GM19099 (cell line): ENCODE data around the gene ATXN7.

ENCODE experiments used
- POLR2A ChIP-seq: IDR thresholded peaks from 3 replicates; pipeline ENCODE4 v1.6.1; 2011; ENCODE audit warnings: low read depth; ENCODE audit not compliant: insufficient read length; ENCODE audit errors: extremely low read depth

Gene ATXN7

DNA sequence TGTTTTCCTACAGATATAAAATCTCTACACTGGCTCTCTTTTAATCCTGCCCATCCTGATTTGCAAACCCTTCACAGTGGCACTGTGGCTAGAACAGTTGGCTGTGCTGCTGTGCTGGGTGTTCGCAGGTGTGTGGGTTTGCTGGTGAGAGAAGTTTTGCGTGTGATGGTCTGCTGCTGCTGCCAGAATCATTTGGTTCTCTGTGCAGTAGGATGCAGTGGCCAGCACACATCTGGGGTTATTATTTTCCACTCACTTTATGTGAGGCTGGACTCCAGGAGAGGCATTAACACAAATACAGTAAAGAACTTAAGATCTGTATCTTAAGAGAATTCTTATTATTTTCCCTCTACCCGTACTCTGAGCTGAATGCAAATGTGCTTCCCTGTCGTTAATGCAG lies 175.7 kb downstream of the ATXN7 start:
- no peak for TF ChIP-seq POLR2A

DNA sequence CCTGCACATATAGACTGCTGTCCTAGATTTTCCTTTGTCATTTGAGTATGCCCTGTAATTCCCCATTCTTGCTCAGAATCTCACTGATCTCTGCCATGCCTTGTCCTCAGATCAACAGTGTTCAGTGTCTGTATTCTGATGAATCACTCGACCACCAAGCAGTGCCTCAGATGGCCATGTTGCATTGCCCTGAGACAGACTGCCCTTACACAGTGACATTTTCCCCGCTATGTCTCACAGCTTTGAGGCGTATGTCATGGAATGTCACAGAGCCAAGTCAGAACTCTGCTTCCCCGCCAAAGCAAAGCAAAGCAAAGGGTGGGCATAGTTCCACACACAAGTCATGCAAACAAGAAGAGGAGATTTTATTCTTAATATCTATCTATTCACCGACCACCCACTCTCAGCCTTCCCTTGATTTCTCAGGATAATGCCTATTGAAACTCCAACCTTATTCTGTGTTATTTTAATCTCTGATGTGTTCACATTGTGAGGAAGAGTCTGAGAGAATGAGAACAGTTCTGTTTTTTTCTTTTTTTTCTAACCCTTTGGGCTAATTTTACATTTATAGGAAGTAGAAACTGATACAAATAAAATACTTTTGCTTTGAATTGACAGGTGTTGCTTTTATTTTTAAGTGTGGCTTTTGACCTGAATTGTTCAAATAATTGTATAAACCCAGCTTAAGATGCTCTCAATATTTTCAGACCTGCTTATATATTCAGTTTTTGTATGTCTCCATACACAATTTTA lies 176.5 kb downstream of the ATXN7 start:
- no peak for TF ChIP-seq POLR2A

DNA sequence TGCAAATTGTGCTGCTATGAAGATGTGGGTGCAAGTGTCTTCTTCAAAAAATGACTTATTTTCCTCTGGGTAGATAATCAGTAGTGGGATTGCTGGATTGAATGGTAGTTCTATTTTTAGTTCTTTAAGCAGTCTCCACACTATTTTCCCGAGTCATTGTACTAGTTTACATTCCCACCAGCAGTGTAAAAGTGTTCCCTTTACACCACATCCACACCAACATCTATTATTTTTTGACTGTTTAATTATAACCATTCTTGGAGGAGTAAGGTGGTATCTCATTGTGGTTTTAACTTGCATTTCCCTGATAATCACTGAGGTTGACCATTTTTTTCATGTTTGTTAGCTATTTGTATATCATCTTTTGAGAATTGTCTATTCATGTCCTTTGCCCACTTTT lies 179.3 kb downstream of the ATXN7 start:
- no peak for TF ChIP-seq POLR2A

DNA sequence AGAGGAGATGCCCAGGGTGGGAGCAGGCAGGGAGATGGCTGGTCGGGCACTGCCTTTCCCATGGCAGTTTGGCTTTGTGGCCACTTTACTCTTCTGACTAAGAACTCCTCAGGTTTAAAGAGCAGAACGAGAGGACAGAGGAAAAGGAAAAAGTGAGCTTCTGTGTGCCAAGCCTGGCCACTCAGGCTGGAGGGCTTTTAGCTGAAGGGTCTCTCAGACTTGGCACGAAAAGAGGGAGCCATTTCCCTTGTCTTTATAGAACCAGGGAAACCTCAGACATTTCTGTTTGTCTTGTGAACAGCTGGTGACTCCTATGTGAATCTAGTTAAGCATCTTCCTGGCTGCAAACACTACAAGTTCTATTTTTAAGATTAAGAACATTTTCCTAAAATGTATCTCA lies 182.9 kb downstream of the ATXN7 start:
- no peak for TF ChIP-seq POLR2A

DNA sequence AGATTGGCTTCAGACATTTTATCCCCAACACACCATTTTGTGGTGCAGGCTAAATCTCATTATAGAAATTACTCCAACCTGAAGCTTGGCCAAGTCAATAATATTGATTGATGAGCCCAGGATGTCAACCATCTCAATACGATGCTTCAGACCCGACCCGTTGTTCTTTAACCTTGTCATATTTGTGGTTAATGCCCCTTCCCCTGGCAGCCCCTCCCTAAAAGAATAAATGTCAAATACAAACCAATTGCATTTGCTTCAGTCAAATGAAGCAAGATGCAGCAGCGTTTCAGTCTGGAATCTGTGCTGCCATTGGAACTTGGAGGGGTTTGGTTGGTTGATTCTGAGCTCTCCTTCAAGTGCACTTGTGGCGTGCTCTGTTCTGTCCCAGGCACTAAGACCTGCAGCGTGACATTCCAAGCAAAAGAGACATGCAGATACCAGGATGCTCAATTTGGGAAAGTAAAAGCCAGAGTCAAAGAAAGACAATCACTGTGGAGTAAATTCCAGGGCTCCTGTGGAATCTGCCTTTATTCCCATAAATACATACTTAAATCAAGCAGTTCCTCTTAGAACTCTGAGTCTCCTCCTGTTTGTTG lies 183.4 kb downstream of the ATXN7 start:
- TF ChIP-seq POLR2A = no peak

DNA sequence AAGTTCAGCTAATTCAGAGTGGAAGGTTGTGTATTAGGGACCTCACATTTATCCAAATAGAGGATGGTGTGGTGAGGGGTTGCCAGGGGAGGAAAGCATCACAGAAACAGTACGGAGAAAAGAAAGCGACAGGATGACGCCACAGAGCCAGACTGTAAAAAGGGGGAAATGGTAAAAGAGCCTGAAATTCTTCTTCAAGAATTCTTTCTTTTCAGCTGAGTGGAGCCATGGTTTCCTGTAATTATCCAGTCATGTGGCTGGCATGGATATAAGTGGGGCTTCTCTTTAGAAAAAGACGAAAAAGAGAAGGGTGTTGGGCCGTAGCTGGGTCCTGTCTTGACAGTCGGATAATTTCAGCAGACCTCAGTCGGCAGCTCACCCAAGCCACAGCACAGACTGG lies 184.1 kb downstream of the ATXN7 start:
- TF ChIP-seq POLR2A = no peak

DNA sequence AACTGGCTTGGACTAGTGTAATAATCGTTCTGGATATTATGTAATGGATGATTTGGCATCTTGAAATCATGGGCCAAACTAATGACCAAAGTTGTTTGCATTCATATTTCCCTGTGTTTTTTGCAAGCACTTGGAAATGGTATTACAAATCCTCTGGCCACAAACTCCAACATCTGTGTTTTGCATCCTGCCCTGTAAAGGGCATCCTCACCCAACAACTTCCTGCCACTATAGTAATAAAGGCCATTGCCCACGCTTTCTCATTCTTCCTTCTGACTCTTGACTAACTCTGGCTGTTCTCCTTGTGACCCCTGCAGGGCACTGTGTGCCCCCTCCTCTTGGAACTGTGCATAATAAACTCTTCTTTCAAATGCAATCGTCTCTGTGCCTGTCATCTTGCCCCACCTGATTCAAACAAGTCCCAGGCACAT lies 185.0 kb downstream of the ATXN7 start:
- TF ChIP-seq POLR2A = no peak

DNA sequence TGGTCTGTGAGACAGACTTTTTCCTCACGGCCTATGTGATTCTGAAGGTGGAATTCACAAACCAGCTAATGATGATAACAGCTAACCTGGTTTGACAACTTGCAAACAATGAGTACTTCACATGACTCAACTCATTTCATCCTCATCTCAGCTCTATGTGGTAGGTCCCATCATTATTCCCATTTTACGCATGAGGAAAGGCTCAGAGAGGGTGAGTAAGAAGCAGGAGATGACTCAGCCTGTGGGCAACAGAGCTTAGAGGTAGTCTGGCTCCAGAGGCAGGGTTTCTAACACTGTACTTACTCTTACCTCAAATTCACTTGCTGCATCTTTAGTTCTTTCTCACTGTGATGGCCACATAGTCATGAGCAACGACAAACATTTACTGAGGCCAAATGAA lies 185.5 kb downstream of the ATXN7 start:
- no peak for TF ChIP-seq POLR2A

DNA sequence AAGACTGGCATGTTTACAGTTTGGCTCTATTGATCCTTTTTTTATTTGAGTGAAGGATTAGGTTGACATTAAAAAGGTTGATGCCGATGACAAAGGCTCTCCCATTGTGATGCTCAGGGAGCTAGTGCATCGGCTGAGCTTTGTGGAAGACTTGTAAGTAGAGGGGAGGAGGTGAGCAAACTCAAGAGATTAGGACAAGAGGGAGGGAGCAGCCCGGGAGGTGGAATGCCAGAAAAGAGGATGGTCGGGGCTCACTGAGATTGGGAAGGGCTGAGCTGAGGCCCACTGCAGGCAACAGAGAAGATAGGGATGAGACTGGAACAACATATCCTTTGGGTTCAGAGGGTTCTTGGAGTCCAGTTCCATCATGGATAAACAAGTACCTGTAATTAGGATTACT lies 186.2 kb downstream of the ATXN7 start:
- no peak for TF ChIP-seq POLR2A
